Trophoblast cell (in vitro differentiated cells and primary cell): ENCODE data around the gene AGAP1.

Experiments
- DNase-seq, 2 donors: peaks; one replicate each; pipeline ENCODE4 v3.0.0-alpha.2; 2016
- H2AFZ ChIP-seq: 2 replicates; pipeline ENCODE4 v1.6.1; 2013; ENCODE audit warnings: low read length, moderate library complexity, mild to moderate bottlenecking; ENCODE audit not compliant: insufficient read depth, poor library complexity
- H2AK5ac ChIP-seq: 2 replicates; pipeline ENCODE4 v1.6.1; 2013; ENCODE audit warnings: mild to moderate bottlenecking, low read length
- H2BK120ac ChIP-seq: 2 replicates; pipeline ENCODE4 v1.6.1; 2013; ENCODE audit warnings: low read length, mild to moderate bottlenecking, moderate library complexity; ENCODE audit not compliant: insufficient read depth, poor library complexity
- H2BK12ac ChIP-seq: 2 replicates; pipeline ENCODE4 v1.6.1; 2013; ENCODE audit warnings: mild to moderate bottlenecking, low read length, moderate library complexity
- H2BK5ac ChIP-seq: 2 replicates; pipeline ENCODE4 v1.6.1; 2013; ENCODE audit warnings: low read length, low read depth, moderate library complexity, mild to moderate bottlenecking; ENCODE audit not compliant: poor library complexity
- H3K14ac ChIP-seq: 2 replicates; pipeline ENCODE4 v1.6.1; 2013; ENCODE audit warnings: mild to moderate bottlenecking, low read length
- H3K18ac ChIP-seq: 2 replicates; pipeline ENCODE4 v1.6.1; 2013; ENCODE audit warnings: mild to moderate bottlenecking, low read length
- H3K23ac ChIP-seq: 2 replicates; pipeline ENCODE4 v1.6.1; 2013; ENCODE audit warnings: low read length
- H3K27ac ChIP-seq: 2 replicates; pipeline ENCODE4 v1.5.1; 2013; ENCODE audit warnings: low read depth, mild to moderate bottlenecking, inconsistent platforms, low read length, moderate library complexity
- H3K27me3 ChIP-seq: 2 replicates; pipeline ENCODE4 v1.6.1; 2013; ENCODE audit warnings: inconsistent platforms, mild to moderate bottlenecking, low read length, moderate library complexity; ENCODE audit not compliant: insufficient read depth
- H3K36me3 ChIP-seq, 2 experiments: 1 replicate in 1 of 2; 2 replicates in 1 of 2; pipeline ENCODE4 v1.6.1; 2013; ENCODE audit warnings: low read length in 2 of 2, mild to moderate bottlenecking in 2 of 2, moderate library complexity in 1 of 2; ENCODE audit not compliant: insufficient read depth in 2 of 2, control insufficient read depth in 1 of 2
- H3K4ac ChIP-seq: 2 replicates; pipeline ENCODE4 v1.6.1; 2013; ENCODE audit warnings: low read depth, mild to moderate bottlenecking, low read length, moderate library complexity
- H3K4me1 ChIP-seq, 2 experiments: 1 replicate in 1 of 2; 2 replicates in 1 of 2; pipeline ENCODE4 v1.6.1; 2013; ENCODE audit warnings: low read length in 2 of 2, mild to moderate bottlenecking in 2 of 2, moderate library complexity in 1 of 2; ENCODE audit not compliant: insufficient read depth in 2 of 2, control insufficient read depth in 1 of 2
- H3K4me2 ChIP-seq: 2 replicates; pipeline ENCODE4 v1.6.1; 2013; ENCODE audit warnings: inconsistent platforms, mild to moderate bottlenecking, low read length, moderate library complexity
- H3K4me3 ChIP-seq: 2 replicates; pipeline ENCODE4 v1.5.1; 2013; ENCODE audit warnings: mild to moderate bottlenecking, low read depth, low read length, inconsistent platforms
- H3K79me1 ChIP-seq: one replicate; pipeline ENCODE4 v1.6.1; 2013; ENCODE audit warnings: low read length
- H3K79me2 ChIP-seq: 2 replicates; pipeline ENCODE4 v1.6.1; 2013; ENCODE audit warnings: low read length, mild to moderate bottlenecking; ENCODE audit not compliant: control insufficient read depth, insufficient read depth, poor library complexity
- H3K9ac ChIP-seq: 2 replicates; pipeline ENCODE4 v1.6.1; 2013; ENCODE audit warnings: mild to moderate bottlenecking, low read length
- H3K9me3 ChIP-seq: 2 replicates; pipeline ENCODE4 v1.6.1; 2013; ENCODE audit warnings: low read depth, mild to moderate bottlenecking, control low read depth, inconsistent platforms, low read length; ENCODE audit not compliant: insufficient read depth
- H4K12ac ChIP-seq: 2 replicates; pipeline ENCODE4 v1.6.1; 2013; ENCODE audit warnings: low read depth, mild to moderate bottlenecking, low read length, moderate library complexity
- H4K8ac ChIP-seq: 2 replicates; pipeline ENCODE4 v1.6.1; 2013; ENCODE audit warnings: low read depth, mild to moderate bottlenecking, low read length, moderate library complexity
- H4K91ac ChIP-seq: one replicate; pipeline ENCODE4 v1.6.1; 2013; ENCODE audit warnings: low read depth, mild to moderate bottlenecking, low read length, moderate library complexity
- WGBS: extraction: QIAGEN DNeasy Blood & Tissue Kit; methylation state at CpG from one replicate; pipeline ENCODE4 v1.1.7; 2013; ENCODE audit warnings: missing lambda C conversion rate; ENCODE audit not compliant: insufficient read length, insufficient coverage; ENCODE audit errors: extremely low coverage; 5-methylcytosine and 5-hydroxymethylcytosine counted together

AGAP1 gene

GRCh38 chr2:236022128-236022527 lies 528.3 kb downstream of the AGAP1 start:
- H3K23ac ChIP-seq, result no peak overlapping the region
- H3K36me3 ChIP-seq, result no peaks in the 10 kb centered on the region
- no peak overlapping the region for H3K4me3 ChIP-seq
- no peak overlapping the region for H4K12ac ChIP-seq
- no CpG with 5 or more reads among the region's 5 CpGs for WGBS
- no peak overlapping the region for H2BK5ac ChIP-seq
- H2BK120ac ChIP-seq, result no peak overlapping the region
- H2AFZ ChIP-seq, result no peak overlapping the region
- no peaks in the 10 kb centered on the region for H3K79me1 ChIP-seq
- H3K14ac ChIP-seq, result no peak overlapping the region
- DNase-seq, result no peak
- no peak overlapping the region for H3K18ac ChIP-seq
- no peaks in the 10 kb centered on the region for H3K4me1 ChIP-seq
- no peak overlapping the region for H2AK5ac ChIP-seq
- no peaks in the 10 kb centered on the region for H3K9me3 ChIP-seq
- H3K27ac ChIP-seq, result no peak overlapping the region
- no peaks in the 10 kb centered on the region for H3K79me2 ChIP-seq
- no peak overlapping the region for H4K8ac ChIP-seq
- H3K4me2 ChIP-seq, result no peak overlapping the region
- no peak overlapping the region for H2BK12ac ChIP-seq
- no peaks in the 10 kb centered on the region for H3K27me3 ChIP-seq
- H3K4ac ChIP-seq, result no peak overlapping the region
- H3K9ac ChIP-seq, result no peak overlapping the region
- H4K91ac ChIP-seq, result no peak overlapping the region

DNA sequence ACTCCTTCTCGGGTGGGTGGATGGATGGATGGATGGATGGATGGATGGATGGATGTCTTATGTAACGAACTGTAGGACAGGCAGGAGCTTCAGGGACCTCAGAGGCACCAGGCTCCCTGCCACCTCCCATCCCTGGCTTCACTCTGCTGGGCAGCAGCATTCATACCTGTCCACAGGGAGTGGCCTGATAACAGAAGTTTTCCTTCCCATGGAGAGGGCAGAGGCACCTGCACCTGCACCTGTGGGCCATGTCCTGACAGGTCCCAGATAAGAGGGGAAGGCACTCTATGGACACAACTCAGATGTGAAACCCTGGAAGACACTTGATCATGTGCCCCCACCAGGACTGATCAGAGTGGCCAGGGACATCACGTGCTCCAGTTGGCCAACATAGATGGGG lies 532.0 kb downstream of the AGAP1 start:
- Histone ChIP-seq H3K27ac (no peak overlapping the region), H3K79me2 (no peaks in the 10 kb centered on the region), H2BK12ac (no peak overlapping the region), H4K8ac (no peak overlapping the region), H3K79me1 (no peaks in the 10 kb centered on the region), H4K12ac (no peak overlapping the region), H2BK120ac (no peak overlapping the region), H2BK5ac (no peak overlapping the region), H2AFZ (no peak overlapping the region), H3K14ac (no peak overlapping the region), H3K23ac (no peak overlapping the region), H3K18ac (no peak overlapping the region), H3K4me3 (no peak overlapping the region), H3K27me3 (no peaks in the 10 kb centered on the region), H3K9me3 (no peaks in the 10 kb centered on the region), H2AK5ac (no peak overlapping the region), H3K36me3 (no peaks in the 10 kb centered on the region), H3K9ac (no peak overlapping the region), H3K4me2 (no peak overlapping the region), H3K4me1 (no peaks in the 10 kb centered on the region), H3K4ac (no peak overlapping the region), H4K91ac (no peak overlapping the region)
- DNase-seq, result no peak
- no CpG with 5 or more reads among the region's 3 CpGs for WGBS

DNA sequence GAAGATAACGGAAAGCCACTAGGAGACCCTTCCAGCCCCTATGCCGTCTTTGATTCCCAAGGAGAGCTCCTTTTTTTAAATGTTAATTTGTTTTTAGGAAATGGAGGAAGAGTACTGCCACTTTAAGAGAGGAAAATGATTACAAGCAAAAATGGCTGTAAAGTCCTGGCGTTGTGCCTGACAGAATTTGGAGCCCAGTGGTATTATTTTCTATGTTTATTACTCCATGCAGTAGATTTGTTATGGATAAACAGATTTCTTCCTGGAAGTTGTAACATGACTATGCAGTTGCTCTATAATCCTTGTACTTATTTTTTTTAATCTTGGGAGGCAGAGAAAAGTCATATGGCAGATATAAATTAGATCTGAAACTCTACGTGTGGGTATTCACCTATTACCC lies 533.0 kb downstream of the AGAP1 start:
- Histone ChIP-seq H3K23ac (no peak overlapping the region), H4K12ac (no peak overlapping the region), H3K27ac (no peak overlapping the region), H4K8ac (no peak overlapping the region), H3K36me3 (no peaks in the 10 kb centered on the region), H3K14ac (no peak overlapping the region), H2BK120ac (no peak overlapping the region), H2AK5ac (no peak overlapping the region), H2BK12ac (no peak overlapping the region), H3K79me2 (no peaks in the 10 kb centered on the region), H3K4me2 (no peak overlapping the region), H3K18ac (no peak overlapping the region), H3K27me3 (no peaks in the 10 kb centered on the region), H3K4ac (no peak overlapping the region), H3K4me1 (no peaks in the 10 kb centered on the region), H3K79me1 (no peaks in the 10 kb centered on the region), H3K4me3 (no peak overlapping the region), H3K9ac (no peak overlapping the region), H2BK5ac (no peak overlapping the region), H2AFZ (no peak overlapping the region), H4K91ac (no peak overlapping the region), H3K9me3 (no peaks in the 10 kb centered on the region)
- DNase-seq, result no peak
- no CpG with 5 or more reads among the region's 4 CpGs for WGBS

DNA sequence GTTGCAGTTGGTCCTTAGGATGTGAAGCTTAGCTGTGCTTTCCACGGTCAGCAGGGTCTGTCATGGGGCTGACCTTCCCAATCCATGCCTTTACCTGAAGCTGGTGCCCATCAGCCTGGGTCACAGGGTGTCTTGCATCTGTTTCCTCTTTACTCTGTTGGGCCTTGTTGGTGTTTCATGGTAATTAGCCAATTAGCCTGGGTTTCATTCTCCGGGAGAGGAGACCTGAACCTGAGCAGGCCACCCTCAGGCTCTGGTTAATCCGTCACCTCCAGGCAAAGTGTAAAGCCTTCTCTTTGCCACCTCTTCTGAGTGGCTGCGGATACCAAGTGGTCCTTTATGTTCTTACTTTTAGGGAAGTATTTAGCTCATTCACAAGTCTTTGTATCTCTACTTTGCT lies 534.2 kb downstream of the AGAP1 start:
- Histone ChIP-seq H4K8ac (no peak overlapping the region), H2BK120ac (no peak overlapping the region), H3K9ac (no peak overlapping the region), H3K4me3 (no peak overlapping the region), H3K36me3 (no peaks in the 10 kb centered on the region), H3K4me2 (no peak overlapping the region), H2BK5ac (no peak overlapping the region), H2BK12ac (no peak overlapping the region), H4K91ac (no peak overlapping the region), H3K4me1 (no peaks in the 10 kb centered on the region), H2AK5ac (no peak overlapping the region), H3K27me3 (no peaks in the 10 kb centered on the region), H4K12ac (no peak overlapping the region), H3K18ac (no peak overlapping the region), H3K4ac (no peak overlapping the region), H3K79me2 (no peaks in the 10 kb centered on the region), H3K23ac (no peak overlapping the region), H3K9me3 (no peaks in the 10 kb centered on the region), H3K14ac (no peak overlapping the region), H2AFZ (no peak overlapping the region), H3K79me1 (no peaks in the 10 kb centered on the region), H3K27ac (no peak overlapping the region)
- DNase-seq, result no peak
- WGBS, result no CpG with 5 or more reads among the region's 4 CpGs
